HepG2 (cell line): Measurements from ENCODE around the gene AXDND1. TPM values are rescaled to one million over a fixed set of nuclear protein-coding genes. Genes with fewer than 3 reads are reported as not detected.

Experiments used
- ATAC-seq: fragments of 200-7000 bp; cut with Tn5 transposase; 3 replicates; pipeline ENCODE4 v1.9.1; 2020; ENCODE audit warnings: mild to moderate bottlenecking, moderate library complexity
- BruUV-seq: library from RNA; stranded (reverse); fragments of 400-500 nt; replicated peaks from 2 replicates; lab custom pipeline; 2021; lab: Mats Ljungman, UMichigan
- CTCF ChIA-PET: fragments of 300-600 bp; formaldehyde crosslinking; extraction: SDS; loops from one replicate; lab custom pipeline; 2021; ENCODE audit warnings: low total read pairs, inconsistent platforms, low intra/inter-chr PET ratio; lab: Yijun Ruan, JAX
- POLR2A ChIA-PET: fragments of 350-600 bp; sonication (Branson Sonifier 250); formaldehyde crosslinking; loops from one replicate; lab custom pipeline; 2020; ENCODE audit warnings: antibody characterized with exemption, inconsistent platforms; lab: Yijun Ruan, JAX
- DNase-seq: peaks from one replicate; pipeline ENCODE4 v3.0.0-alpha.2; 2015; ENCODE audit warnings: low spot score
- FAIRE-seq: peaks from 3 replicates; lab custom pipeline; 2011; peaks lifted over from hg19 to GRCh38; lab: Jason Lieb, UNC
- H2AFZ ChIP-seq: one replicate; pipeline ENCODE4 v1.6.1; 2011; ENCODE audit warnings: low read length, inconsistent platforms
- H3K27ac ChIP-seq: fragments of 300-600 bp; 3 replicates; pipeline ENCODE4 v1.8.0; 2011; ENCODE audit warnings: mixed run types, mild to moderate bottlenecking, mixed read lengths, low read length, inconsistent platforms; ENCODE audit not compliant: insufficient read depth; ENCODE audit errors: extremely low read length
- H3K27me3 ChIP-seq, 2 experiments: fragments of 200-600 bp in 1 of 2; 2 replicates in 1 of 2; 3 replicates in 1 of 2; pipeline versions ENCODE4 v1.6.0 to v1.8.0; 2011; ENCODE audit warnings: low read length in 2 of 2, mild to moderate bottlenecking in 2 of 2, moderate library complexity in 2 of 2, inconsistent platforms in 1 of 2; ENCODE audit not compliant: insufficient read depth in 2 of 2, control insufficient read depth in 1 of 2
- H3K36me3 ChIP-seq, 2 experiments: fragments of 200-600 bp in 1 of 2; replicated peaks in 1 of 2; 2 replicates in 1 of 2; 3 replicates in 1 of 2; pipeline versions ENCODE4 v1.5.1 to v1.8.0; 2011; ENCODE audit warnings: low read length in 2 of 2, inconsistent platforms in 1 of 2; ENCODE audit not compliant: insufficient read depth in 2 of 2, control insufficient read depth in 1 of 2
- H3K4me1 ChIP-seq: 2 replicates; pipeline ENCODE4 v1.5.1; 2012; ENCODE audit warnings: low read length, inconsistent platforms; ENCODE audit not compliant: insufficient read depth
- H3K4me2 ChIP-seq: 2 replicates; pipeline ENCODE4 v1.6.0; 2011; ENCODE audit warnings: low read depth, low read length, inconsistent platforms
- H3K4me3 ChIP-seq, 3 experiments: fragments of 200-600 bp in 1 of 3; sonication (generic), shearing (Covaris generic) in 1 of 3; replicated peaks in 1 of 3; 2 replicates each; pipeline ENCODE4 v1.5.1; 2011 to 2016; ENCODE audit warnings: low read length in 3 of 3, inconsistent platforms in 2 of 3, low read depth in 2 of 3, mild to moderate bottlenecking in 2 of 3, control low read depth in 1 of 3, mixed read lengths in 1 of 3; ENCODE audit not compliant: insufficient read depth in 1 of 3
- H3K79me2 ChIP-seq: one replicate; pipeline ENCODE4 v1.6.1; 2011; ENCODE audit warnings: low read length, inconsistent platforms; ENCODE audit not compliant: insufficient read depth
- H3K9ac ChIP-seq: 2 replicates; pipeline ENCODE4 v1.6.0; 2011; ENCODE audit warnings: mild to moderate bottlenecking, low read depth, low read length, inconsistent platforms; ENCODE audit not compliant: insufficient read depth
- H3K9me3 ChIP-seq: 2 replicates; pipeline ENCODE4 v1.5.1; 2012; ENCODE audit warnings: mild to moderate bottlenecking, low read length
- H4K20me1 ChIP-seq: 2 replicates; pipeline ENCODE4 v1.6.0; 2011; ENCODE audit warnings: inconsistent platforms, mild to moderate bottlenecking, low read length, moderate library complexity; ENCODE audit not compliant: insufficient read depth
- ATF7 ChIP-seq, 2 experiments: fragments of 450-650 bp in 1 of 2; sonication (generic) in 1 of 2; formaldehyde crosslinking in 1 of 2; IDR thresholded peaks; 2 replicates each; pipeline versions ENCODE4 v1.4.0 to v1.6.1; 2016 to 2020; ENCODE audit warnings: antibody characterized with exemption in 1 of 2, mild to moderate bottlenecking in 1 of 2, missing genetic modification reagents in 1 of 2
- FOSL1 ChIP-seq: sonication (generic); formaldehyde crosslinking; IDR thresholded peaks from 2 replicates; pipeline ENCODE4 v1.9.0; 2021; ENCODE audit warnings: missing genetic modification reagents, borderline replicate concordance
- RBM22 ChIP-seq: fragments of 200-400 bp; formaldehyde crosslinking; optimal IDR thresholded peaks from 2 replicates; pipeline ENCODE3; 2017; ENCODE audit warnings: mild to moderate bottlenecking, low read length, moderate library complexity
- ZKSCAN1 ChIP-seq: fragments of 150-350 bp; IDR thresholded peaks from 2 replicates; pipeline ENCODE4 v1.6.1; 2014; ENCODE audit warnings: low read length
- ZNF205 ChIP-seq: IDR thresholded peaks from 2 replicates; pipeline ENCODE4 v1.6.1; 2018; ENCODE audit warnings: missing biosample characterization, missing genetic modification reagents
- ZNF431 ChIP-seq: sonication (generic); formaldehyde crosslinking; IDR thresholded peaks from 2 replicates; pipeline ENCODE4 v1.9.0; 2022; ENCODE audit warnings: missing genetic modification reagents, low read depth, mild to moderate bottlenecking, borderline replicate concordance
- ZNF460 ChIP-seq: sonication (generic); formaldehyde crosslinking; IDR thresholded peaks from 2 replicates; pipeline ENCODE4 v1.5.1; 2020; ENCODE audit warnings: missing genetic modification reagents, mild to moderate bottlenecking, borderline replicate concordance
- WGBS: methylation state at CpG from one replicate; pipeline ENCODE4 v1.1.6; 2017; ENCODE audit warnings: low lambda C conversion rate; 5-methylcytosine and 5-hydroxymethylcytosine counted together
- in situ Hi-C: cut with HindIII; loops from 2 replicates; pipeline ENCODE4 v1.10.0; 2017; ENCODE audit warnings: low pct_unique_long_range_greater_than_20kb; ENCODE audit not compliant: extremely low pct_ligation_motif_present
- intact Hi-C: fragments of 100-400 bp; cut with micrococcal nuclease; formaldehyde crosslinking; loops from one replicate; pipeline ENCODE4 v1.10.0; 2022; ENCODE audit not compliant: unreplicated experiment
- polyA plus RNA-seq, 8 experiments: library from polyadenylated mRNA; depleted of rRNA in 3 of 8; stranded (reverse) in 7 of 8; unstranded in 1 of 8; fragments of >200 nt; fragmentation: Illumina TruSeq in 4 of 8; extraction: Trizol in 4 of 8; gene quantifications; 2 replicates each; pipeline versions ENCODE4 v1.2.1 to v1.2.3, GENCODE V29; 2011 to 2016; ENCODE audit warnings: low read depth in 4 of 8, missing spikeins in 1 of 8, mixed read lengths in 1 of 8; ENCODE audit not compliant: insufficient read depth in 1 of 8
- total RNA-seq, 5 experiments: library from RNA; depleted of rRNA; stranded (reverse); fragments of >200 nt; fragmentation: Illumina TruSeq; extraction: Trizol; gene quantifications; 2 replicates each; pipeline ENCODE4 v1.2.3, GENCODE V29; 2016; ENCODE audit warnings: low read depth in 1 of 5

The AXDND1 gene
- total and polyA plus RNA-seq, 2 of the 13 experiments (the other 11 are each of a cell fraction or from before 2014, with no cell fraction given) = 0.15 to 0.40 TPM

DNA sequence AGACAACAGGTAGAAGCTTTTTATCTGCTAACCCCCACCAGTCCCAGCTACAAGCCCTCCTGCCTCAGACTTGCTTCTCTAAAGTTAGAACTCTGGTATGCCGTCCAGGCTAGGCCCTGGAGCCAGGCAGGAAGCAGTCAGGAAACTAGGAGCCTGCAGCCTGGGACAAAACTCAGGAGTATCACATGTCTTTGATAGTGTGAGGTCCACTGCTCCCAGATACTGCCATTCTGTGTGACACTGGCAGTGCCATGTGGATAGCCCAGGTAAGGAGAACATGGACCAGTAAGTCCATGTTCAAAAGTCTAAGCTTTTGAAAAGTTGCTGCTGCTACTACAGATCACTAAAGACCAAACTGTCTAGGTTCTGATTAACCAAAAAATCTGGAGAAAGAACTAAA lies 164.6 kb downstream of the AXDND1 start:
- WGBS = 0% methylated on average over 1 of the region's 1 CpG
- BruUV-seq = no TSS peak
- Histone ChIP-seq H3K36me3 (no peaks in the 10 kb centered on the region), H3K27me3 (peaks cover 0 to 1% of the 10 kb centered on the region in 2 experiments; a peak in 1 of 5 replicates), H3K79me2 (no peaks in the 10 kb centered on the region), H3K4me1 (no peaks in the 10 kb centered on the region), H3K9ac (no peak overlapping the region), H4K20me1 (no peaks in the 10 kb centered on the region), H3K9me3 (no peaks in the 10 kb centered on the region), H3K4me3 (no peak overlapping the region), H2AFZ (no peak overlapping the region), H3K4me2 (no peak overlapping the region), H3K27ac (no peak overlapping the region)
- ChIA-PET CTCF (no interaction called here), POLR2A (no interaction called here)
- ATAC-seq (no peak), FAIRE-seq (no peak), DNase-seq (no peak)
- in situ Hi-C loops (no loop called here), intact Hi-C loops (no loop called here)
- TF ChIP-seq ZKSCAN1 (no peak), ZNF431 (CRISPR knock-in tag) (no peak), ZNF460 (no peak), FOSL1 (CRISPR knock-in tag) (no peak), ZNF205 (CRISPR knock-in tag) (no peak)
- TF ChIP-seq, all 625 proteins: peak for 0

DNA sequence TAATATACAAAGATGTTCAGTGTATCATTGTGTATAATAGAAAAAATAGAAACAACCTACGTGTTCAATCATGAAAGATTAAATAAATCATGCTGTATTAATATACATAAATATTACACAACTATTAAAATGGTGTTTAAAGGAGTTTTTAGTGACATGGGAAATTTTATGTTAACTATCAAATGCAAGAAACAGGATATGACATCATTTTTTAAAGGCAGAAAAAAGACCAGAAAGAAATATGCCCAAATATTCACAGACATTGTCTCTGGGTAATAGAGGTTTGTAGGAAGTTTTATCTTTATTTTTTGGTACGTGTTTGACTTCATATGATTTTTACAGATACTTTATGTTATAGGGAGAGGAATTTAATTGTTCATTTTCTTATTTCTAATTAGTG lies 176.0 kb downstream of the AXDND1 start:
- H3K4me2 ChIP-seq = no peak overlapping the region
- H3K79me2 ChIP-seq = no peaks in the 10 kb centered on the region
- no peak for ATAC-seq
- no peak overlapping the region for H2AFZ ChIP-seq
- no peaks in the 10 kb centered on the region for H3K4me1 ChIP-seq
- H4K20me1 ChIP-seq = no peaks in the 10 kb centered on the region
- TF ChIP-seq RBM22 = no peak
- peak; percentile 52; the same call in 1 of the 2 replicates for TF ChIP-seq ATF7 (IDR thresholded peaks at IDR 0.05)
- TF ChIP-seq ATF7 (CRISPR knock-in tag; IDR thresholded peaks at IDR 0.05) = no peak
- H3K27me3 ChIP-seq = 0 out of 5 replicates have a peak, but pooled peaks cover 0 to 12% of the 10 kb centered on the region in 2 experiments
- in situ Hi-C loops (no loop called here), intact Hi-C loops (no loop called here)
- H3K9me3 ChIP-seq = no peaks in the 10 kb centered on the region
- no peak for DNase-seq
- ChIA-PET CTCF (no interaction called here), POLR2A (no interaction called here)
- H3K4me3 ChIP-seq = no peak overlapping the region
- no peaks in the 10 kb centered on the region for H3K36me3 ChIP-seq
- WGBS = 5% methylated on average over 2 of the region's 2 CpGs
- no peak overlapping the region for H3K9ac ChIP-seq
- FAIRE-seq = no peak
- no peak overlapping the region for H3K27ac ChIP-seq
- no TSS peak for BruUV-seq
